GM19463 (cell line): ENCODE results near the gene UNC79.

Source experiments
- ATAC-seq: cut with Tn5 transposase; IDR thresholded peaks from one replicate; pipeline ENCODE4 v1.9.1; 2021; ENCODE audit warnings: mild to moderate bottlenecking, moderate library complexity; ENCODE audit not compliant: unreplicated experiment

UNC79 gene

DNA sequence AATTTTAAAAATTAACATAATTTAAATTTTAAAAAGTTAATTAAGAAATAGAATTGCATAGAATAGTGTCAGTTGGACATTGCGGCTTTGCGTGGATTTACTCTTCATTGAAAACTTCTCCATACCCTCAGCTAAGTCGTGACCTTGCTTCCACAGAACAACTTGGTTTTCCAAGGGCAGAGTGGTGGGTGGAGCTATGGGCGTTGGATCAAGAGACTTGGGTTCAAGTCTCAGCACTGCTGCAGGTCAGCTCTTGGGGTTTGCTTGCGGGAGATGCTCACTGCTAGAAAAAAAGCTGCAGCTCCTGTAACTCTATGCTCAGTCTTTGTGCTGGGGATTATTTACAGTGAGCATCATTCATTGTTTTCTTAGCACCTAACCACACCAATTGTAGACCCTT, 223.9 kb downstream of the UNC79 start:
- ATAC-seq, result no peak

DNA sequence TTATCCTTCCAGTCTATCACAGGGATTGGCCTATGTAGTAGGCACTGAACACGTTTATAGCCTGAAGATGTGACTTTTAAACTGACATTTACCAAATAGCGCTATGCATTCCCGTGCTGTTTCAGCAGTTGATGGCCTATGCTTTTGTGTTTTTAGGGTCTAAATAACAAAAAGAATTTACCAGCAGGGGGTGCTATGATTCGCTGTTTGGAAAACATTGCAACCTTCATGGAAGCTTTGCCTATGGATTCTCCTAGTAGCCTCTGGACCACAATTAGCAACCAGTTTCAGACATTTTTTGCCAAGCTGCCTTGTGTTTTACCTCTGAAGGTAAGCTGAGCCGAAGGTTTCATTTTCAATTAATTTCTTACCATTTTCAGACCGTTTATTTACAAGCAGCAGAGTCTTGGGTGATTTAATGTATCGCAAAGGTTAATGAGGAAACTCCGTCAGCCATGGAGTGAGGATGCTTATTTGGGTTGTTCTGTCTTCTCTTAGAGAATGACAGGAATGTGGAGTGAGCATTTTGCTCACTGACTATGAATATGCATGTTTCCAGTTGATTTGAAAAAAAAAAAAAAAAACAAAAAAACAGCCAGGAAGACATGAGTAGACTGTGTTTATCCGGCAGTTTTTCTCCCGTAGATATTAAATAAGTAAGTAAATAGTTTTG, 224.5 kb downstream of the UNC79 start:
- no peak for ATAC-seq

DNA sequence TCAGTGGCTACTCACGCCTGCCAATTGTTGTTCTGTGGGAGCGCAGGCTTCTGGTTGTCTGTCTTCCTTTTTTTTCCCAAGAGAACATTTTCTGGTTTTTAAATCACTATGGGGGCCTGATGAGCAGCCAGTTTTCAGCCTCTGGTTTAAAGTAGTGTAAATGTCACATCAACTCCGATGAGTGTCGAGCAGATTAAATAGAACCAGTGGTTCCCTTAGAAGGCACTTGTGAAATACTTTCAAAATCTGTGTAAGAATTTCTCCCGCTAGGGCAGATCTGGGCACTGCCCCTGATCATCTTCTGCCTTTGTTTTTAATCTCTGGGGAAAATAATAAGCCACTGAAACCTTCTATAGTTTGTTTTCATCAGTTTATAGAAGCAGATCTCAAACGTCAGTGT, 227.1 kb downstream of the UNC79 start:
- no peak for ATAC-seq

DNA sequence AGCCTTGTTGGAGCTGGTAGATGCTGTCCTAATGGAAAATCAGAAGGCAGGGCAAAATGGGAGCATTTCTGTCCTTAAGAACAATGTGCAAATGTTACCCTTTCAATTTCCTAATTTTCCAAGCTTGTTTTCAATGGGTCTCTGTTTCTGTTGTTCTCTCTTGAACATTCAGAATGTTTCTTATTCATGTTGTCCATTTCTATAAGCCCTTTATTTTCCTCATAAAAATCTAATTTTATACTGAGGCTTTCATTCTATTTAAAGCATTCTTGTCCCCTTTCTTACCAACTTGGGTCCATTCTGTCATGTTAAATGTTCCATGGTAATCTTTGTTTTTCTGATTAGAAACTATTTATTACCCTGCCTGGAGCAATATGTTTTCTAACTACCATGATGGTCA, 232.6 kb downstream of the UNC79 start:
- ATAC-seq, result no peak

DNA sequence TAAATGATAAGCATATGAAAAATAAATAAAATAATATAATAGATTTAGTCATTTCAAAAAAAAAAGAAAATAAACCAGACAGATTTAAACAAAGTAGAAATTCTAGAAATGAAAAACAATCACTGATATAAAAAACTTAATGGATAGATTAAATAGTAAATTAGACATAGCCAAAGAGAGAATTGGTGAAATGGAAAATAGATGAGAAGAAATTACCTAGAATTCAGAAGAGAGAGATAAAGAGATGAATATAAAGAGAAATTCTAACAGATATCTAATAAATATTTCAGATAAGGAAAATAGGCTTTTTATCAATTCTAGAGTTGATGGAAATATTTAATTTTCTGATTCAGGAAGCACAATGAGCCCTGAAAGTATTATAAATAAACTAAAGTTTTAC, 234.4 kb downstream of the UNC79 start:
- no peak for ATAC-seq

DNA sequence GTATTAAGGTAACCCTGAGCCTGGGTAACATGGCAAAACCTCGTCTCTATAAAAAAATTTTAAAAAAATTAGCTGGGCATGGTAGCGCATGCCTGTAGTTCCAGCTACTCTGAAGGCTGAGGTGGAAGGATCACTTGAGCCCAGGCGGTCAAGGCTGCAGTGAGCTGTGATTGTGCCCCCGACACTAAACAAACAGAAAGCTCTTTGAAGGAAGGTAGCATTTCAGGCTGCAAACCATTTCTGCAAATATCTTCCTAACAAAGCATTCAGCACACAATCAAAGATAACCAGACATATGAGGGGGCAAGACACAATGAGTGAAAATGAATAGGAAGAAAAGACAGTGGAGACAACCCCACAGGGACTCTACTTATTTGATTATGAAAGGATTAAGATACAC, 238.9 kb downstream of the UNC79 start:
- no peak for ATAC-seq

DNA sequence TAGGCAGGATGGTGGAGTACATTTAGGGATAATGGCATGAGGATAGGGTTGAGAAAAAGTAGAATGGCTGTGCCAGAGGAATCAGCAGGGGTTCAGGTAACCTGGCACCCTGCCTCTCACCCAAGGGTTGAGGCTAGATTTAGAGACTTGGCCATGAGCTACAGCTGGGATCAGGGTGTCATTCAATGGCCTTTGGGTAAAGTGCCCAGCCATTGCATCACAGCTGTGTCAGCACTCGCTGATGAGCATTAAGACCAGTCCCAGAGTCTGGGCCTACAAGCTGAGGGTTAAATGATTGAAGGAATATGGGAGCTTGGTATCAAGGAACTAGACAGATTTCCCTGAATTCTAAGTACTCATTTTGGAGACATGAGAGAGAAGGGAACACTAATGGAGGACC, 243.6 kb downstream of the UNC79 start:
- ATAC-seq, result no peak

DNA sequence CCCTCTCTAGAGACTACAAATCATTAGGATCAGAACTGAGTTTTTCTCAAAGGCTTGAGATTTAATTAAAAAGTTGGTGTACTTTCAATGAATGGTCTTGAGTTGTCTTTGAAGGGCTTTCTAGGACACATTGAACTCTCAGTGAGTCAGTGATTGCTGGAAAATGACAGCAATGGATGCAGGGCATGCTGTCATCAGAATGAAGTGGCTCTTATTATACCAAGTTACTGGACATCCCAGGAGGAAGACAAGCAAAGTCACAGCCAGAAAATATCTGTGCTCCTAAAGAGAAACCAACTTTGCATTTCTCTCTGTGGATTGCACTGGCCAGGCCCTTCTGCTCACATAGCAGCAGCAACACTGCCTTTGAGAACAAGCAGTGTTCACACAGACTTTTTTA, 244.9 kb downstream of the UNC79 start:
- ATAC-seq, result no peak

DNA sequence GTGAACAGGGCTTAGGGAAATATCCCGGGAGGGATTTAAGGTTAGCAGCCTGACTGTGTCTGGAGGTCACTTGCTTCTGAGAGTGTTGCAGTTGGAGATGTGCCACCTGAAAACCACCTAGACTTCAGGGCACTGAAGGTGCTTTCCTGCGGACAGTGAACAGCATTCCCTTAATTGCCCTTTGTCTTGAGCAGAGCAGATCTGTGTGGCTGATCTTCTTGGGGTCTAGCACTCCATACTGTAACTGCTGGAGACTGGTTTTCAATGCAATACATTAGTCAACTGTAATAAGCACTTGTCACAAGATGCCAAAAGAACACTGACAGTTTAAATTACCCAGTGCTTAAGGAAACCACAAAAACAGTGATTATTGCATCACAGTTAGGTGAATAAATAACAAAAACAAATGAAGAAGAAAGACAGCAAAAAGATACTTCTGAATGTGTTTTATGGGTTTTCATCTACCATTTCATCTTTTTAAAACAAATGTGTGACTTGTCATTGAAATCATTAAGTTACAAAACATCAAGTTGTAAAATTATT, 245.7 kb downstream of the UNC79 start:
- no peak for ATAC-seq

DNA sequence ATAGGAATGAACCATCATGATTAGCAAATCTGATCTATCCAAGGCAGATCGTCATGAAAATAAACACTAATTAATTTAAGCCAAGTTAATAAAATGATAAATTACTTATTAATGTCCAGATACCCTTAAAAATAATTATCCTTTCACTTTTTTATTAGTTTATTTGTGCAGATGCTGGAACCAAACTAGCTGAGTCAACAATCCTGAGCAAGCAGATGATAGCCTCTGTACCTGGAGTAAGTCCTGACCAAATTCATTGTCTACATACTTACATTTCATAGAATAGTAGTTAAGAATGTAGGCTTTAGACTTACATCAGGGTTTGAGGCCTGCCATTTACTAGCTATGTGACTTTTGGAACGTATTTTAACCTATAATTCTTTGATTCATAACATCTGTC, 251.7 kb downstream of the UNC79 start:
- no peak for ATAC-seq

DNA sequence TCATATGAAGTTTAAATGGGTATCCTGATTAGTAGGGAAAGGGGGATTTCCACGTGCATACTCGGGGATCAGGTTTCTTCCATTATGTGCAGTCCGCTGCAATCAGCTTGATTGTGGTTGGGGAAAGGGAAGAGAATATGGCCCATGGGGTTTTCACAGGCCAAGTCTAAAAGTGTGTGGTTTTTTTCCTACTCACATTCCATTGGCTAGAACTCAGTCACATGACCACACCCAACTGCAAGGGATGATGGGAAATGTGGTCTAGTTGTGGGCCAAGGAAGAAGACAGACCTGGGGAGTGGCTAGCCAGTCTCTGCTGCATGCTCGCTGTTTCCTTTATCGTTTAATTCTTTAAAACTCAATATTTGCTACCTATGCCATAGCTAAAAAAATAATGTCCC, 252.5 kb downstream of the UNC79 start:
- ATAC-seq, result no peak

DNA sequence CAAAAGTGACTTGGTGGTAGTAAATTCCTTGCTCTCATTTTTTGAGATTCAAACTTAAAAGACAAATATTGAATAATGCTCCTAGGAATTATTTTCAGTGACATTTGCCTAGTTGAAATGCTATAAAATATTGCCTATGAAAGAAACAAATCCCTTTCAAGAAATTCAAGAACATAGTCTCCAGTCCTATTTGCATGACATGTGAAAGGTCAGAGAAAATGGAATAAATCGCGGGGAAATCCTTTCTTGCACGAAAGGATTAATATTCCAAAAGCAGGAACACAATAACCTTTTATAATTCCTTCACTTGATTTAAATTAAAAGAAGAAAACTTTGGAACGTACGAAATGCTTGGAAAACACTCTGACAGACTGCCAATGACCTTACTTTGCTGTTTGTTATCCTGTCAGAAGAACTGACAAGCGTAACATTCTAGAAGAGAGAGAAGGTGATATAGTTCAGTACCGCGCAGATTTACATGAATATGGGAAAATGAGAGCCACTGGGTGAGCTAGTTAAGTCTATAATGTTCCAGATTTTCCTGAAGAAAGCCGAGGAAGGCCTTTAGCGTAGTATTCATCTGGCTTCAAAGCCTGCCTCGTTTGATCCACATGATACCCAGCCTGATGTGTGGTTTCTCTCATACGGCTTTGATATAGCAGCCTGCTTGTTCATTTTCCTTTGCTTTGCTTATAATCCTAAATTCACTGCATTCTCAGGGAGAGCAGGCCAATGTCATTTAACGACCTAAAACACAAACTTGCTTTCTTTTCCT, 254.6 kb downstream of the UNC79 start:
- no peak for ATAC-seq

DNA sequence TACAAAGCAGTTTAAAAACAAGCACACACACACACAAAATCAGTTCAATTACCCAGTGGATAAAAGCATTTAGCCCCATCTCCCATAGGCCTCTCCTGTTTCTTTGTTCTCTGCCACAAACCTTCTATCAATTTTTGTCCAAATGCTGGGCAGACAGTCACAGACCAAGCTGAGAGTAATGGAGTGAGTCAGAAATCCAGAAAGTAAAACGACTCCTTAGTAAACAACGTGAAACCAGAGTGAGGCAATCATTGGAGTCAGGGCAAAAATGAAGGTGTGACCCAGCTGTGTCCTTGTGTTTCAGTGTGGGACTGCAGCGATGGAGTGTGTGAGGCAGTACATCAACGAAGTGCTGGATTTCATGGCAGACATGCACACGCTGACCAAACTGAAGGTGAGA, 255.5 kb downstream of the UNC79 start:
- ATAC-seq, result no peak

DNA sequence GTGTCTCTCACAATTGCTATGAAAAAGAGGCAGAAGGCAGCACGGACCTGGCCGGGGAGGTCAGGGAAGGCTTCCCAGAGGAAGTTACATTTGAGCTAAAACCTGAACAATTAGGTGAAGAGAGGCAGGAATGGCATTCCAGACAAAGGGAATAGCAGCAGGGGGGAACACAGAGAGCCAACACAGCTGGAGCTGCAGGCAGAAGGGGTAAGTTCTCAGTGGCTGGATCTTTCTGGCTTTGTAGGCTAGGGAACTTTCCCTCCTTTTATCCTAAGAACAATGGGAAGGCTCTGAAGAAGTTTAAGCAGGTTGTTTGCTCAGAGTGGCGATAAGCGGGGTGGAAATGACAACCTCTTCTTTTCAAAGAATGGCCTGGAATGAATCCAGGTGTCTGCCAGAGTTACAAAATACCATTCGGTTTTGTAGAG, 257.5 kb downstream of the UNC79 start:
- ATAC-seq, result no peak

DNA sequence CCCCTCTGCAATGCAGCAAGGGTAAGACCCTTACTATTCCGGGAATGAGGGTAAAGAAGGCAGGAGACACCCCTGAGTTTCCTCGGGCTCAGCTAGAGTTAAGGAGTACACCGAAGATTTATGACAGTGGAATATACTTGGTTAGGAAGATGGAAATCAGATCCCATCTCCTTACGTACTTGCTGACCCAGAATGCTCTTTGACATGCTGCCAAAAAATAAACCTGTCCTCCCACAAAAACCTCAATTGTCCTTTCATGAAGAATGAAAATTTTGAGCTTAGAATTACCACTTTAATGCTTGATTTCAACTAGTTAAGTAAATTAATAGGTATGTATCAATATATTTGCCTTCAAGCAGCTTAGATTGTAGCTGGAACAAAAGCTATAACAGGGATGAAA, 258.1 kb downstream of the UNC79 start:
- ATAC-seq, result no peak

DNA sequence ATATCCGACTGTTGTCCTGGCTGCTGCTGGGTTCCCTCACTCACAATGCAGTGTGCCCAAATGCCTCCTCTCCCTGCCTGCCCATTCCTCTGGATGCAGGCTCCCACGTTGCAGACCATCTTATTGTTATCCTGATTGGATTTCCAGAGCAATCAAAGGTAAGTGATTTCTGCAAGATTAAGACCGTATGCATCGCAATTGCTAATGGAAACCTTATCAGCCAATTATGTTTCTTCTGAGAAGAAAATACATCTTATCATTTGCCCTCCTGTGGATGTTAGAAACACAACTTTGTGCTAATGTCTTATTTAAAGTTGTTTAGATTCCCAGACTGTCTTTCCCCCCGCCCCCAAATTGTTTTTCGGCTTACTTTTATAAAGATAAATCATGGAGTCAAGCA, 259.4 kb downstream of the UNC79 start:
- no peak for ATAC-seq

DNA sequence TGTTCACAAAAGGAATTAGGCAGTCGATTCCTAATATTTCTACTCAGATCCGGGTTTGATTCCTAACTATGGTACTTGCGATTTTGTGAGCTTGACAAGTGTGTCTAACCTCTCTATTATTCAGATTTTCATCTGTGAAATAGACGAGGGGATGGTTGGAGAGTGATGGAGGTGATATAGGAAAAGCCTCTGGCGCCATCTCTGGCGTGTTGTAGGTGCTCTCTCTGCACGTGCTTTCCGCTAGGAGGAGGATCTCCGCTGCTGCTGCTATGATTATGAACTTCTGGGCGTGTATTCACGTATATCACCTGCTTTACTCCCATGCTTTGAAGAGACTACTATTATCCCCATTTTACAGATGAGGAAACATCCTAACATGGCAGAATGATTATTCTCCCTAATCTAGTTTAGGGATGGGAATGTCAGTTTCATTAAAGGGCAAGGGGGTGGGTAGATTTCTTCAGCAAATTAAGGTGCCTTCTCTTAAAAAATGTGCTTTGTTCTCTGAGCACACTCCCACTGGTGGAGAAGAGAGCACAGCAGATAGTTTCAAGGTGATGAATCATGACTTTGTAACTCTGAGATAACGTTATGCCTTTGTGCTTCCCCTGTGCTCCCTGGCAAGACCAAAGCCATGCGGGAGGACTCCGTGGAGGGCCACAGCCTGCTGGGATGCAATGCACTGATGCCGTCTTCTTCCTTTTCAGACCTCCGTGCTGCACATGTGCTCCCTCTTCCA, 260.5 kb downstream of the UNC79 start:
- no peak for ATAC-seq

DNA sequence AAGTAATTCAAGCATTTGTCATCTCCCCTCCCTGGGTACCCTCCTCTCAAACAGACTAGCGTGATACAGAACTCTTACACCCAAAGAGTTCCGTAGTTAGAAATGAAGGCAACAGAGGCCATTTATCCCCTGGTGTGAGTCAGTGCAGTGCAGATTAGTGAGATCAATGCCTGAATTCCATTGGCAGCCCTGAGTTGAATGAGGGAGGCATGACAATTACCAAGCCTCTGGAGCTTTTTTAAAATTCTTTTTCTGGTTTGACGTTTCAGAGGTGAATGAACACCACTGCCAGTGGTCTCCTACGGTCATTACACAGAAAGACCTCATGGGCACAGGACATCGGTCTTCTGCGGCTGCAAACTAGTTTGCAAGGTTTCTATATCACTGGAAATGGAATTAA, 263.2 kb downstream of the UNC79 start:
- ATAC-seq, result no peak

DNA sequence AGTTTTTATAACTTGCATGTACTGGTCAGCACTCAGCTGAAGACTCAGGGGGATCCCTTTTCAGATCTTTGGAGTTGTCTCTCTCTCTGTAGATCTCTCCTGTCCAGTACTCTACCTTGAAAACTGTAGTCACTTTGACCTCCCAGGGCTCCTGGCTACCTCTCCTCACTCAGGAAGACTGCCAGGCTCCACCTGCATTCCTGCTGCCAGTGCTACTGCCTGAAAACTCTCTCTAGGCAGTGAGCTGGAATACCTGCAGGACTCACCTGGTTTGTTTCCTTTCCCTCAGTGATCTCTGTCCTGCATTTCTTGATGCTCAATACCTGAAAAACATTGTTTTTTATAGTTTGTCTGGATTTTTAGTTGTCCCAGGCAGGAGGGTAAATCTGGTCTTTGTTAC, 270.2 kb downstream of the UNC79 start:
- ATAC-seq, result no peak

DNA sequence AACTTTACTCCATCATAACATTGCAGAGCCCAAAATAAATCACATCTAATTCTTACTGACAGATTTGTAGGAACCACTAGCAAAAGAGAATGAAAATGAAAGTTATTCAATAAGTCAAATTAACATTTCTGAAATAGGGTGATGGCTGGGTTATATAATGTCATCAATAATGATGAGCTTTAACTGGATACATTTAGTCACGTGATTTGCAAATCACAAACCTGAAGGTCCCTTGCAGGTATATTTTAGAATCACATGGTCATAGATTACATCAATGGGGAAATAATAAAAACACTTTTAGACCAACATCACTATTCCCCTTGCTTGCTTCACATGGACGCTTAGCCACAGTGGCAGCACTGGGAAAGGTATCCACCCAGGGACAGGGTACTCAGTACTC, 270.8 kb downstream of the UNC79 start:
- no peak for ATAC-seq

DNA sequence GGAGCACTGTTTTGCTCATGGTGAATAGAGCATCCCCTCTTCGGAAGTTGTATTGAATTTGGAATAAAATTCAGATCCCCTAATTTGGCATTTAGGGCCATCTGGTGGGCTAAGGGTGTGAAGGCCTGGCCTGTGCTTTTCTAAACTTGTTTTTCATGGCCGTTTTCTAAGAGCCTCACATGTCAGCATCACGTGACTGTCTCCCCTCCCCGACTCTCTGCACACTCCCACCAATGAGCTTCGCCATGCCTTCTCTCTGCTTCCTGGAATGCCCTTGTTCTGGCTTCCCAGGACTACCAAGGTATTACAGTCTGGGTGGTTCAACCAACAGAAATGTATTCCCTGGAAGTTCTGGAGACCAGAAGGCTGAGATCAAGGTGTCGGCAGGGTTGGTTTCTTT, 272.2 kb downstream of the UNC79 start:
- ATAC-seq, result no peak

DNA sequence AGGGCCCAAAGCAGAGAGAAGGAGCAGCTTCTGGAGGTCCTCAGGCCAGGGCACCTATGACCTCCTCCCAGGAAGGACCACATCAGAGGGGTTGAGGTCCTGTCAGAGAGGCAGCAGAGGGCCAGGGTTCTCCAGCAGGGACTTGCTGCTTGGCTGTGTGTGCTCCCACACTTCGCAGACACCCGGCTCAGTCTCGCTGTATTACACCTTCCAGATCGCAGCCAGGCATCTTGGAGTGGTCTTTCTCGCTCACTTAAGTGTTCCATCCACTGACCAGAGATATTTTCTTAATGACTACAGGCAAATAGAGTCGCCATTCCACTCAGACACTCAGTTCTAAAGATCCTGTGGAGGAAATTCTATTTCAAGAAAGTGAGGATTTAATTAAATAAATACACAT, 273.2 kb downstream of the UNC79 start:
- no peak for ATAC-seq
